Measurements from ENCODE around the gene PIANP. TPM values are rescaled to one million over a fixed set of nuclear protein-coding genes. Genes with fewer than 3 reads are reported as not detected.

The PIANP gene

DNA sequence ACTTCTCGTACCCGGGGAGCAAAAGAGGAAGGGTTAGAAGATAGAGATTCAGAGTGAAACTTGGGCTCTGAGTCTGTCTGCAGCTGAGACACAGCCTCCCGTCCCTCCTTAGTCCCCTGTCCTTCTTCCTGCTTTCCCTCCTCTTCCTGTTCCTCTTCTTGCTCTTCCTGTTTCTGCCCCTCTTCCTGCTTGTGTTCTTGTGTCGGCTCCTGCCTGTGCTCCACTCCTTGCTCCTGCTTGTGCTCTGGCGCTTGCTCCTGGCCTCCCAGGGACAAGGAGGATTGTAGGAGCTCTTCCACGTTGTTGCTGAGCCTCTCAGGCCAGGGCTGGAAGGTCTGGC is 56.4 kb downstream of the PIANP start:
- no peak overlapping the region for H3K4me3 ChIP-seq (ENCODE audit: low read length in 2 of 2)
- H3K4ac ChIP-seq (ENCODE audit: low read length): no peak overlapping the region
- no peaks in the 10 kb centered on the region for H3K79me1 ChIP-seq (ENCODE audit: low read depth, low read length)
- H3K18ac ChIP-seq (ENCODE audit: low read length): no peak overlapping the region
- H2AFZ ChIP-seq (ENCODE audit: low read length): peak overlapping the region; percentile 51
- no peak overlapping the region for H2BK120ac ChIP-seq (ENCODE audit: low read depth, low read length)
- peaks cover 4 to 39% of the 10 kb centered on the region in 2 donors for H3K9me3 ChIP-seq (replicated peaks in 1 of 2; ENCODE audit: control insufficient read depth in 2 of 2, insufficient read depth in 1 of 2, low read depth in 1 of 2, low read length in 2 of 2)
- H3K4me1 ChIP-seq (ENCODE audit: control insufficient read depth in 2 of 2, insufficient read depth in 1 of 2, low read depth in 1 of 2, low read length in 2 of 2): no peaks in the 10 kb centered on the region
- no peak overlapping the region for H4K8ac ChIP-seq (ENCODE audit: low read depth, low read length)
- no peak overlapping the region for H3K14ac ChIP-seq (ENCODE audit: low read length)
- no peak overlapping the region for H3K9ac ChIP-seq (ENCODE audit: low read depth, low read length, poor library complexity)
- H3K4me2 ChIP-seq (ENCODE audit: insufficient read depth, low read length, poor library complexity, severe bottlenecking): no peak overlapping the region
- no peak overlapping the region for H2BK15ac ChIP-seq (ENCODE audit: low read length)
- no peak overlapping the region for H4K91ac ChIP-seq (ENCODE audit: low read depth, low read length, poor library complexity)
- DNase-seq (ENCODE audit: low spot score): no peak
- no peak overlapping the region for H3K23ac ChIP-seq (ENCODE audit: low read depth, low read length, poor library complexity)
- no peak overlapping the region for H3K27ac ChIP-seq (replicated peaks; ENCODE audit: low read length)
- WGBS, 2 donors (ENCODE audit: extremely low coverage in 2 of 2, insufficient read length in 2 of 2, insufficient replicate concordance in 1 of 2): no CpG with 5 or more reads among the region's 6 CpGs
- no peak overlapping the region for H2BK12ac ChIP-seq (ENCODE audit: low read length)
- H3K36me3 ChIP-seq (replicated peaks in 1 of 2; ENCODE audit: control insufficient read depth in 2 of 2, insufficient read depth in 2 of 2, low read length in 2 of 2): peaks cover 2 to 23% of the 10 kb centered on the region in 2 donors
- H2AK5ac ChIP-seq (ENCODE audit: low read depth, low read length): no peak overlapping the region
- H2BK5ac ChIP-seq (ENCODE audit: low read length): no peak overlapping the region
- H3K27me3 ChIP-seq (ENCODE audit: control insufficient read depth in 3 of 3, insufficient read depth in 3 of 3, low read depth in 1 of 3, low read length in 3 of 3): no peaks in the 10 kb centered on the region

Small RNAs within 50 kb of the gene (small RNA-seq; reads per million reads assigned to genes)
- gene RNU6-781P (ENCODE audit: insufficient read depth): not detected
